Cardiac muscle cell (in vitro differentiated cells and primary cell): Measurements from ENCODE around the gene PLCL1. TPM values are rescaled to one million over a fixed set of nuclear protein-coding genes. Genes with fewer than 3 reads are reported as not detected.

Experiments used
- DNase-seq, 2 donors: peaks; one replicate each; pipeline versions ENCODE4 v3.0.0 to v3.0.0-alpha.2; 2010 to 2017; ENCODE audit warnings: low read depth in 1 of 2, low spot score in 1 of 2
- H3K27ac ChIP-seq: fragments of 200-600 bp; sonication (generic); 2 replicates; pipeline ENCODE4 v1.5.1; 2016
- H3K27me3 ChIP-seq: fragments of 200-600 bp; sonication (generic); 2 replicates; pipeline ENCODE4 v1.6.0; 2016; ENCODE audit warnings: control low read depth
- H3K36me3 ChIP-seq: fragments of 200-600 bp; sonication (generic); 2 replicates; pipeline ENCODE4 v1.5.1; 2016; ENCODE audit warnings: control low read depth
- H3K4me1 ChIP-seq: fragments of 200-600 bp; sonication (generic); 2 replicates; pipeline ENCODE4 v1.8.1; 2017; ENCODE audit warnings: low read depth, mild to moderate bottlenecking, mixed run types
- H3K4me3 ChIP-seq: fragments of 200-600 bp; sonication (generic); 2 replicates; pipeline ENCODE4 v1.5.1; 2016; ENCODE audit warnings: mild to moderate bottlenecking
- H3K9me3 ChIP-seq: fragments of 200-600 bp; sonication (generic); 2 replicates; pipeline ENCODE4 v1.5.1; 2017; ENCODE audit warnings: low read depth, mild to moderate bottlenecking, control low read depth
- CTCF ChIP-seq: IDR thresholded peaks from 2 replicates; pipeline ENCODE4 v1.5.1; 2012; ENCODE audit warnings: low read depth, mild to moderate bottlenecking, low read length
- polyA plus RNA-seq: library from polyadenylated mRNA; unstranded; fragments of >200 nt; fragmentation: Nextera tagmentation; extraction: Ambion mirVana; gene quantifications from 2 replicates; pipeline ENCODE4 v1.2.1, GENCODE V29; 2016
- total RNA-seq: library from RNA; depleted of rRNA; stranded (reverse); fragments of >200 nt; gene quantifications from 2 replicates; pipeline ENCODE4 v1.2.3, GENCODE V29; 2016

PLCL1 gene
- total and polyA plus RNA-seq, 2 experiments from 2014 or later: 4.9 to 7.8 TPM

- Histone ChIP-seq H3K36me3 (no peaks in the 10 kb centered on the region), H3K27ac (no peak overlapping the region), H3K9me3 (no peaks in the 10 kb centered on the region), H3K4me1 (peaks cover 14% of the 10 kb centered on the region), H3K27me3 (peaks cover 14% of the 10 kb centered on the region), H3K4me3 (no peak overlapping the region)
- no peak for DNase-seq
- no peak for TF ChIP-seq CTCF
Measured at GRCh38 chr2:197893403-197894177, 89.2 kb downstream of the PLCL1 start.

GRCh38 chr2:197894751-197895274 lies 90.4 kb downstream of the PLCL1 start:
- H3K4me1 ChIP-seq: peaks cover 14% of the 10 kb centered on the region
- no peak for TF ChIP-seq CTCF
- DNase-seq: no peak
- no peaks in the 10 kb centered on the region for H3K36me3 ChIP-seq
- H3K9me3 ChIP-seq: no peaks in the 10 kb centered on the region
- no peak overlapping the region for H3K27ac ChIP-seq
- H3K4me3 ChIP-seq: no peak overlapping the region
- peaks cover 17% of the 10 kb centered on the region for H3K27me3 ChIP-seq

GRCh38 chr2:197897960-197898678 lies 93.7 kb downstream of the PLCL1 start:
- Histone ChIP-seq H3K27me3 (peaks cover 50% of the 10 kb centered on the region), H3K4me1 (peaks cover 10% of the 10 kb centered on the region), H3K9me3 (no peaks in the 10 kb centered on the region), H3K36me3 (no peaks in the 10 kb centered on the region), H3K4me3 (no peak overlapping the region), H3K27ac (no peak overlapping the region)
- no peak for DNase-seq
- no peak for TF ChIP-seq CTCF

GRCh38 chr2:197904446-197904845 lies 100.1 kb downstream of the PLCL1 start:
- DNase-seq: no peak
- Histone ChIP-seq H3K4me1 (no peaks in the 10 kb centered on the region), H3K9me3 (no peaks in the 10 kb centered on the region), H3K27me3 (peaks cover 63% of the 10 kb centered on the region), H3K27ac (no peak overlapping the region), H3K4me3 (no peak overlapping the region), H3K36me3 (no peaks in the 10 kb centered on the region)
- TF ChIP-seq CTCF: no peak

GRCh38 chr2:197908156-197908555 lies 103.8 kb downstream of the PLCL1 start:
- TF ChIP-seq CTCF: no peak
- no peaks in the 10 kb centered on the region for H3K4me1 ChIP-seq
- H3K9me3 ChIP-seq: no peaks in the 10 kb centered on the region
- H3K36me3 ChIP-seq: no peaks in the 10 kb centered on the region
- DNase-seq: no peak
- H3K27me3 ChIP-seq: peaks cover 56% of the 10 kb centered on the region
- no peak overlapping the region for H3K27ac ChIP-seq
- H3K4me3 ChIP-seq: no peak overlapping the region
